K562 (cell line): ENCODE results near the gene FN3KRP. TPM values are rescaled to one million over a fixed set of nuclear protein-coding genes. Genes with fewer than 3 reads are reported as not detected.

Source experiments
- ATAC-seq: fragments of 200-7000 bp; cut with Tn5 transposase; 3 replicates; pipeline ENCODE4 v1.9.1; 2020; ENCODE audit warnings: moderate library complexity
- BruUV-seq: library from RNA; stranded (reverse); fragments of 400-500 nt; replicated peaks from 2 replicates; lab custom pipeline; 2021; lab: Mats Ljungman, UMichigan
- CTCF ChIA-PET: fragments of 300-600 bp; formaldehyde crosslinking; extraction: SDS; loops from one replicate; lab custom pipeline; 2021; ENCODE audit warnings: low intra/inter-chr PET ratio; lab: Yijun Ruan, JAX
- POLR2A ChIA-PET: fragments of 300-600, 350-650 bp; sonication (Branson Sonifier 250); formaldehyde crosslinking; extraction: SDS; loops from one replicate; lab custom pipeline; 2021; ENCODE audit warnings: antibody characterized with exemption, inconsistent platforms; lab: Yijun Ruan, JAX
- DNase-seq, 4 experiments: peaks; one replicate each; pipeline versions ENCODE4 v3.0.0 to v3.0.0-alpha.2; 2011 to 2018; ENCODE audit warnings: low spot score in 3 of 4, mixed read lengths in 3 of 4; ENCODE audit errors: extremely low read depth in 1 of 4
- FAIRE-seq: peaks from 2 replicates; lab custom pipeline; 2011; peaks lifted over from hg19 to GRCh38; lab: Jason Lieb, UNC
- H2AFZ ChIP-seq: 2 replicates; pipeline ENCODE4 v1.6.0; 2011; ENCODE audit warnings: low read depth, low read length, control low read depth, inconsistent platforms
- H3K27ac ChIP-seq: fragments of 200-600 bp; 3 replicates; pipeline ENCODE4 v1.8.0; 2011; ENCODE audit warnings: low read depth, mild to moderate bottlenecking, control low read depth, inconsistent platforms, low read length, moderate library complexity, mixed read lengths; ENCODE audit errors: extremely low read depth
- H3K27me3 ChIP-seq, 2 experiments: fragments of 300-600 bp in 1 of 2; 2 replicates in 1 of 2; 3 replicates in 1 of 2; pipeline versions ENCODE4 v1.6.0 to v1.8.0; 2011; ENCODE audit warnings: inconsistent platforms in 2 of 2, low read length in 2 of 2, mild to moderate bottlenecking in 1 of 2, mixed read lengths in 1 of 2, moderate library complexity in 1 of 2; ENCODE audit not compliant: control insufficient read depth in 2 of 2, insufficient read depth in 2 of 2
- H3K36me3 ChIP-seq: fragments of 300-600 bp; 3 replicates; pipeline ENCODE4 v1.8.0; 2011; ENCODE audit warnings: mild to moderate bottlenecking, low read length, inconsistent platforms; ENCODE audit not compliant: control insufficient read depth, insufficient read depth
- H3K4me1 ChIP-seq, 2 experiments: fragments of 200-600 bp in 1 of 2; replicated peaks in 1 of 2; 2 replicates in 1 of 2; 3 replicates in 1 of 2; pipeline versions ENCODE4 v1.5.1 to v1.8.0; 2011; ENCODE audit warnings: inconsistent platforms in 2 of 2, low read length in 2 of 2, mild to moderate bottlenecking in 1 of 2, mixed read lengths in 1 of 2, moderate library complexity in 1 of 2; ENCODE audit not compliant: control insufficient read depth in 2 of 2, insufficient read depth in 2 of 2
- H3K4me2 ChIP-seq: 2 replicates; pipeline ENCODE4 v1.6.1; 2011; ENCODE audit warnings: low read length, control low read depth, inconsistent platforms, mixed read lengths; ENCODE audit not compliant: insufficient read depth
- H3K4me3 ChIP-seq: fragments of 200-600 bp; sonication (generic), shearing (Covaris generic); 2 replicates; pipeline ENCODE4 v1.5.1; 2016; ENCODE audit warnings: control low read depth, inconsistent platforms
- H3K79me2 ChIP-seq: fragments of 200-600 bp; 3 replicates; pipeline ENCODE4 v1.8.0; 2011; ENCODE audit warnings: low read length, inconsistent platforms; ENCODE audit not compliant: control insufficient read depth, insufficient read depth
- H3K9ac ChIP-seq, 2 experiments: 2 replicates each; pipeline versions ENCODE4 v1.6.0 to v1.6.1; 2011; ENCODE audit warnings: low read depth in 2 of 2, low read length in 2 of 2, control low read depth in 1 of 2, inconsistent platforms in 1 of 2, mild to moderate bottlenecking in 1 of 2, mixed read lengths in 1 of 2; ENCODE audit not compliant: insufficient read depth in 1 of 2
- H3K9me1 ChIP-seq: one replicate; pipeline ENCODE4 v1.6.0; 2011; ENCODE audit warnings: inconsistent platforms, mild to moderate bottlenecking, low read length, moderate library complexity; ENCODE audit not compliant: control insufficient read depth, insufficient read depth
- H3K9me3 ChIP-seq: replicated peaks from 2 replicates; pipeline ENCODE4 v1.5.1; 2011; ENCODE audit warnings: low read depth, low read length, inconsistent platforms; ENCODE audit not compliant: control insufficient read depth, insufficient read depth
- H4K20me1 ChIP-seq: replicated peaks from 2 replicates; pipeline ENCODE4 v1.6.1; 2011; ENCODE audit warnings: low read length, inconsistent platforms, mixed read lengths; ENCODE audit not compliant: control insufficient read depth, insufficient read depth
- BCL6 ChIP-seq: fragments of 250-450 bp; sonication (Bioruptor Pico); IDR thresholded peaks from 2 replicates; pipeline ENCODE4 v1.4.0; 2020
- CBX1 ChIP-seq: sonication (generic); IDR thresholded peaks from 2 replicates; pipeline ENCODE4 v1.6.1; 2016; ENCODE audit warnings: antibody characterized with exemption, low read depth, mild to moderate bottlenecking
- CEBPB ChIP-seq: fragments of 450-650 bp; IDR thresholded peaks from 2 replicates; pipeline ENCODE4 v1.6.1; 2016; ENCODE audit warnings: missing genetic modification characterization, missing compliant biosample characterization
- FOXK2 ChIP-seq, 2 experiments: fragments of 450-650 bp; IDR thresholded peaks in 1 of 2; conservative IDR thresholded peaks in 1 of 2; 2 replicates each; pipeline ENCODE4 v1.6.1; 2016; ENCODE audit warnings: low read depth in 2 of 2, mild to moderate bottlenecking in 1 of 2
- IFI16 ChIP-seq: fragments of 250-450 bp; sonication (Bioruptor Pico); IDR thresholded peaks from 2 replicates; pipeline ENCODE4 v2.1.2; 2022; ENCODE audit warnings: mild to moderate bottlenecking, inconsistent platforms
- ILF3 ChIP-seq: fragments of 450-650 bp; IDR thresholded peaks from 2 replicates; pipeline ENCODE4 v1.6.1; 2018; ENCODE audit warnings: antibody characterized with exemption, mild to moderate bottlenecking, moderate library complexity, borderline replicate concordance
- MBD2 ChIP-seq: sonication (generic); IDR thresholded peaks from 2 replicates; pipeline ENCODE4 v1.6.1; 2016; ENCODE audit warnings: low read depth, borderline replicate concordance
- MCM5 ChIP-seq: fragments of 450-650 bp; IDR thresholded peaks from 2 replicates; pipeline ENCODE4 v1.6.1; 2016; ENCODE audit warnings: low read depth
- MXI1 ChIP-seq: IDR thresholded peaks from 2 replicates; pipeline ENCODE4 v1.6.1; 2011; ENCODE audit warnings: low read depth, mild to moderate bottlenecking, improper control_type of control experiment, low read length
- NELFE ChIP-seq: IDR thresholded peaks from 2 replicates; pipeline ENCODE4 v1.6.1; 2011; ENCODE audit warnings: mild to moderate bottlenecking; ENCODE audit not compliant: insufficient read depth, insufficient read length
- NONO ChIP-seq, 2 experiments: fragments of 200-400 bp in 1 of 2; fragments of 450-650 bp in 1 of 2; formaldehyde crosslinking in 1 of 2; IDR thresholded peaks; 2 replicates each; pipeline ENCODE4 v1.6.1; 2017; ENCODE audit warnings: low read depth in 2 of 2, mild to moderate bottlenecking in 2 of 2, moderate library complexity in 2 of 2, low read length in 1 of 2
- NR2F6 ChIP-seq: fragments of 450-650 bp; formaldehyde crosslinking; IDR thresholded peaks from 2 replicates; pipeline ENCODE4 v1.4.0; 2020; ENCODE audit warnings: mild to moderate bottlenecking
- SMAD2 ChIP-seq: fragments of 150-350 bp; IDR thresholded peaks from 2 replicates; pipeline ENCODE4 v1.6.1; 2014; ENCODE audit warnings: low read depth, mild to moderate bottlenecking, low read length
- TAF15 ChIP-seq: fragments of 200-400 bp; formaldehyde crosslinking; IDR thresholded peaks from 2 replicates; pipeline ENCODE4 v1.6.1; 2017; ENCODE audit warnings: mild to moderate bottlenecking, low read depth, low read length, moderate library complexity
- ZC3H11A ChIP-seq: IDR thresholded peaks from 2 replicates; pipeline ENCODE4 v1.6.1; 2012; ENCODE audit warnings: low read depth, low read length, improper control_type of control experiment
- ZNF274 ChIP-seq: IDR thresholded peaks from 2 replicates; pipeline ENCODE4 v1.6.1; 2011; ENCODE audit warnings: low read depth, mild to moderate bottlenecking, low read length, moderate library complexity, borderline replicate concordance
- ZNF282 ChIP-seq: sonication (generic); formaldehyde crosslinking; IDR thresholded peaks from 2 replicates; pipeline ENCODE4 v1.8.1; 2023; ENCODE audit warnings: missing genetic modification reagents
- WGBS: fragments of 100-300 bp; shearing (Covaris generic); methylation state at CpG from one replicate; pipeline ENCODE4 v1.1.6; 2016; ENCODE audit warnings: low coverage, mixed read lengths; ENCODE audit not compliant: insufficient coverage; ENCODE audit errors: missing lambda C conversion rate; 5-methylcytosine and 5-hydroxymethylcytosine counted together
- in situ Hi-C: fragments of 300-500 bp; cut with MboI; formaldehyde crosslinking; loops from 4 replicates; pipeline ENCODE4 v1.15.0; 2018; ENCODE audit warnings: inconsistent platforms, mixed read lengths
- intact Hi-C: fragments of 100-400 bp; cut with micrococcal nuclease; formaldehyde crosslinking; loops from 2 replicates; pipeline ENCODE4 v1.14.2; 2022
- polyA plus RNA-seq, 8 experiments: library from polyadenylated mRNA; depleted of rRNA in 4 of 8; stranded (reverse) in 5 of 8; unstranded in 3 of 8; fragments of >200 nt; fragmentation: Nextera tagmentation in 2 of 8; fragmentation: Illumina TruSeq in 1 of 8; extraction: Ambion mirVana in 2 of 8; extraction: Trizol in 1 of 8; gene quantifications; 2 replicates each; pipeline versions ENCODE4 v1.2.1 to v1.2.3, GENCODE V29; 2011 to 2014; ENCODE audit warnings: inconsistent platforms in 1 of 8, missing spikeins in 1 of 8
- total RNA-seq, 7 experiments: library from RNA; depleted of rRNA in 6 of 7; stranded (reverse); fragments of >200 nt in 6 of 7; fragmentation: Illumina TruSeq in 2 of 7; extraction: Trizol in 2 of 7; gene quantifications; 2 replicates each; pipeline versions ENCODE4 v1.2.1 to v1.2.3, GENCODE V29; 2011 to 2021; ENCODE audit warnings: low replicate concordance in 1 of 7
- TF ChIP-seq, protein P1 (sequence below): fragments of 450-650 bp; formaldehyde crosslinking; IDR thresholded peaks from 2 replicates; pipeline ENCODE4 v1.4.0; 2020; ENCODE audit warnings: mild to moderate bottlenecking, moderate library complexity
- TF ChIP-seq, protein P2 (sequence below): fragments of 250-450 bp; sonication (Bioruptor Pico); IDR thresholded peaks from 2 replicates; pipeline ENCODE4 v1.9.0; 2021; ENCODE audit warnings: mild to moderate bottlenecking, inconsistent platforms
- TF ChIP-seq, protein P3 (sequence below): IDR thresholded peaks from 2 replicates; pipeline ENCODE4 v1.6.1; 2011; ENCODE audit not compliant: insufficient read length; ENCODE audit errors: extremely low read depth

The FN3KRP gene
- total and polyA plus RNA-seq, 9 of the 15 experiments (the other 6 are each of a cell fraction or from before 2014, with no cell fraction given): 2.0 to 32.1 (median 24.9) TPM

DNA sequence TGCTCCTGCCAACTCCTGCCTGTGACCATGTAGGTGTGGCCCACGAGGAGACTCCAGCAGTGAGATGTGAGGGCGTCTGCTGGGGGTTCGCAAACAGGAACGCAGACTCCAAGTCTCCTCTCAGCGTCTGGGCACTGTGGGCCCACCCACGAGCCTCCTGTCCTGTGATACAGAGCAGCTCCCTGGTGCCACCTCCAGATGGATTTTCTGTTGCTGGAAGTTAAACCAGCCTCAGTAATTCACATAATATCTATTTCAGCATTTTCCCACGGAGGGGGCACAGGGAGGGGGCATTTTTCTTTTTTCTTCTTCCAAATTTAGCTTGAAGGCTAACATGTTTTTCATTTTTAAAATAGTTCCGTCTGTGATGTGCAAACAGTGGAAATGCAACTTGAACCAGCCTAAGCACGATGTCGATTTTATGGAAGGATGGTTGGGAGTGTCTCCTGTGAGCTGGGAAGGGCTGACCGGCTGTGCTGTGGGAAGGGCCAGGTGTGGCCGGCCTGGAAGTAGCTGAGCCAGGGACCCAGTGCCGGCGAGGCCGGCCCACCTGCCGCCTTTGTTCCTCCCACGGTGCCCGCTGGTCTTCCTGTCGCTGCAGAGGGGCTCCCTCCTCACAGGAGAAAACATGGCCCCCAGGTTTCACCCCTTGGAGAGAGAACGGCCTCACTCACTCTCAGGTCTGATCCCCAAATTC lies 14.1 kb upstream of the FN3KRP start:
- Histone ChIP-seq H3K27me3 (peaks cover 0 to 17% of the 10 kb centered on the region in 2 experiments; a peak in 2 of 5 replicates), H3K9me1 (peaks cover 3% of the 10 kb centered on the region), H2AFZ (no peak overlapping the region), H3K36me3 (no peaks in the 10 kb centered on the region), H3K79me2 (no peaks in the 10 kb centered on the region), H3K4me3 (no peak overlapping the region), H3K4me1 (peaks cover 0 to 55% of the 10 kb centered on the region in 2 experiments; a peak in 3 of 5 replicates), H3K27ac (no peak overlapping the region), H3K9me3 (no peaks in the 10 kb centered on the region), H4K20me1 (0 out of 2 replicates have a peak, but pooled peaks cover 2% of the 10 kb centered on the region), H3K9ac (no peak overlapping the region), H3K4me2 (no peak overlapping the region)
- intact Hi-C loops: no loop called here
- TF ChIP-seq ZC3H11A (no peak), FOXK2 (conservative IDR thresholded peaks at IDR 0.05 in 1 of 2, IDR thresholded peaks at IDR 0.05 in 1 of 2; ENCODE audit: low read depth in 2 of 2) (no peak), ZNF274 (no peak), BCL6 (no peak), MXI1 (no peak), ZNF282 (CRISPR knock-in tag) (no peak), TAF15 (no peak), CBX1 (no peak), CEBPB (no peak), MBD2 (no peak), MCM5 (no peak), NELFE (no peak), SMAD2 (no peak), IFI16 (CRISPR knock-in tag) (no peak), NR2F6 (CRISPR knock-in tag) (no peak), ILF3 (no peak), NONO (IDR thresholded peaks at IDR 0.05; ENCODE audit: low read depth in 2 of 2, low read length in 1 of 2) (no peak)
- TF ChIP-seq, protein P1, sequence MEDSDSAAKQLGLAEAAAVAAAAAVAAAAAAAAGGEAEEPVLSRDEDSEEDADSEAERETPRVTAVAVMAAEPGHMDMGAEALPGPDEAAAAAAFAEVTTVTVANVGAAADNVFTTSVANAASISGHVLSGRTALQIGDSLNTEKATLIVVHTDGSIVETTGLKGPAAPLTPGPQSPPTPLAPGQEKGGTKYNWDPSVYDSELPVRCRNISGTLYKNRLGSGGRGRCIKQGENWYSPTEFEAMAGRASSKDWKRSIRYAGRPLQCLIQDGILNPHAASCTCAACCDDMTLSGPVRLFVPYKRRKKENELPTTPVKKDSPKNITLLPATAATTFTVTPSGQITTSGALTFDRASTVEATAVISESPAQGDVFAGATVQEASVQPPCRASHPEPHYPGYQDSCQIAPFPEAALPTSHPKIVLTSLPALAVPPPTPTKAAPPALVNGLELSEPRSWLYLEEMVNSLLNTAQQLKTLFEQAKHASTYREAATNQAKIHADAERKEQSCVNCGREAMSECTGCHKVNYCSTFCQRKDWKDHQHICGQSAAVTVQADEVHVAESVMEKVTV (CRISPR knock-in tag): no peak
- TF ChIP-seq, protein P2, sequence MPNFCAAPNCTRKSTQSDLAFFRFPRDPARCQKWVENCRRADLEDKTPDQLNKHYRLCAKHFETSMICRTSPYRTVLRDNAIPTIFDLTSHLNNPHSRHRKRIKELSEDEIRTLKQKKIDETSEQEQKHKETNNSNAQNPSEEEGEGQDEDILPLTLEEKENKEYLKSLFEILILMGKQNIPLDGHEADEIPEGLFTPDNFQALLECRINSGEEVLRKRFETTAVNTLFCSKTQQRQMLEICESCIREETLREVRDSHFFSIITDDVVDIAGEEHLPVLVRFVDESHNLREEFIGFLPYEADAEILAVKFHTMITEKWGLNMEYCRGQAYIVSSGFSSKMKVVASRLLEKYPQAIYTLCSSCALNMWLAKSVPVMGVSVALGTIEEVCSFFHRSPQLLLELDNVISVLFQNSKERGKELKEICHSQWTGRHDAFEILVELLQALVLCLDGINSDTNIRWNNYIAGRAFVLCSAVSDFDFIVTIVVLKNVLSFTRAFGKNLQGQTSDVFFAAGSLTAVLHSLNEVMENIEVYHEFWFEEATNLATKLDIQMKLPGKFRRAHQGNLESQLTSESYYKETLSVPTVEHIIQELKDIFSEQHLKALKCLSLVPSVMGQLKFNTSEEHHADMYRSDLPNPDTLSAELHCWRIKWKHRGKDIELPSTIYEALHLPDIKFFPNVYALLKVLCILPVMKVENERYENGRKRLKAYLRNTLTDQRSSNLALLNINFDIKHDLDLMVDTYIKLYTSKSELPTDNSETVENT: no peak
- TF ChIP-seq, protein P3, sequence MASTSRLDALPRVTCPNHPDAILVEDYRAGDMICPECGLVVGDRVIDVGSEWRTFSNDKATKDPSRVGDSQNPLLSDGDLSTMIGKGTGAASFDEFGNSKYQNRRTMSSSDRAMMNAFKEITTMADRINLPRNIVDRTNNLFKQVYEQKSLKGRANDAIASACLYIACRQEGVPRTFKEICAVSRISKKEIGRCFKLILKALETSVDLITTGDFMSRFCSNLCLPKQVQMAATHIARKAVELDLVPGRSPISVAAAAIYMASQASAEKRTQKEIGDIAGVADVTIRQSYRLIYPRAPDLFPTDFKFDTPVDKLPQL: no peak
- BruUV-seq: no TSS peak
- CTCF ChIA-PET: no interaction called here
- ATAC-seq (no peak), FAIRE-seq (no peak), DNase-seq (no peak)
- in situ Hi-C loops: no loop called here
- POLR2A ChIA-PET: interaction anchor here (1.1 kb wide), 1 partner anchor 9 kb away, joined by 3 read pairs; no protein-coding TSS in a partner anchor
- 44% methylated on average over 20 of the region's 20 CpGs for WGBS
